ENCODE measurements around the gene TTC5.

DNA sequence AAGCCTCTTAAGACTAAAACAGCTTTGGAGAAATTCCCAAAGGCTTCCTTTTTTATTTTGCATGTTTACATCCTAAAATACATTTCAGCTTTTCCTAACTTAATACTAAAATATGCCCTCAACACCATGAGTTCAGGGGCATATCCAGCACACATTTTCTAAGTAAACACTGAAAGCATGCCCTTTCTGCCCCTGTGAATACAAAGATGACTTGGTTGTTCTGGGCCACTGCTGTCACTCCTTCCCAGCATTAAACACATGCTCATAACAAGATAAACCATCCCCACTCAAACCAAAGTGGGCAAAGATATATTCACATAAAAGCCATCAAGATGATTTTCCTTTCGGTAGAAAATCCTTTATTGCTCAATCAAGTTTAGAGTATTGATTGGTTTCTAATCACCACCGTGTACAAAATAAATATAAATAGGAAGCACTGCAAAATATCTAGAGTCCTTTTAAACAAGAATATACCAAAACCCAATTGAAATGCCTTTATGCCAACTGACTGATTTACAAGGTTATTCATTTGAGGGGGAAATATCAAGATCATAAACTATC is 25.4 kb upstream of the TTC5 start:
- TF ChIP-seq EP300 (IDR thresholded peaks at IDR 0.05): no peak
- TF ChIP-seq, protein P1, sequence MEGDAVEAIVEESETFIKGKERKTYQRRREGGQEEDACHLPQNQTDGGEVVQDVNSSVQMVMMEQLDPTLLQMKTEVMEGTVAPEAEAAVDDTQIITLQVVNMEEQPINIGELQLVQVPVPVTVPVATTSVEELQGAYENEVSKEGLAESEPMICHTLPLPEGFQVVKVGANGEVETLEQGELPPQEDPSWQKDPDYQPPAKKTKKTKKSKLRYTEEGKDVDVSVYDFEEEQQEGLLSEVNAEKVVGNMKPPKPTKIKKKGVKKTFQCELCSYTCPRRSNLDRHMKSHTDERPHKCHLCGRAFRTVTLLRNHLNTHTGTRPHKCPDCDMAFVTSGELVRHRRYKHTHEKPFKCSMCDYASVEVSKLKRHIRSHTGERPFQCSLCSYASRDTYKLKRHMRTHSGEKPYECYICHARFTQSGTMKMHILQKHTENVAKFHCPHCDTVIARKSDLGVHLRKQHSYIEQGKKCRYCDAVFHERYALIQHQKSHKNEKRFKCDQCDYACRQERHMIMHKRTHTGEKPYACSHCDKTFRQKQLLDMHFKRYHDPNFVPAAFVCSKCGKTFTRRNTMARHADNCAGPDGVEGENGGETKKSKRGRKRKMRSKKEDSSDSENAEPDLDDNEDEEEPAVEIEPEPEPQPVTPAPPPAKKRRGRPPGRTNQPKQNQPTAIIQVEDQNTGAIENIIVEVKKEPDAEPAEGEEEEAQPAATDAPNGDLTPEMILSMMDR (IDR thresholded peaks at IDR 0.05): no peak

Data from ovary (tissue), 3 donors.